Thyroid gland (tissue), 4 donors: Measurements from ENCODE around the gene CDC42BPA. TPM values are rescaled to one million over a fixed set of nuclear protein-coding genes. Genes with fewer than 3 reads are reported as not detected.

Source experiments
- DNase-seq, 2 donors: peaks; one replicate each; pipeline ENCODE4 v3.0.0-alpha.2; 2019
- H3K27ac ChIP-seq, 3 donors: fragments of 200-600 bp; sonication (generic); 1 replicate in 2 of 3; 2 replicates in 1 of 3; pipeline ENCODE4 v1.5.1; 2016 to 2019; ENCODE audit warnings: mild to moderate bottlenecking in 1 of 3, moderate library complexity in 1 of 3
- H3K27me3 ChIP-seq: fragments of 200-600 bp; sonication (generic); one replicate; pipeline ENCODE4 v1.5.1; 2019
- H3K36me3 ChIP-seq, 2 donors: fragments of 200-600 bp; sonication (generic); one replicate each; pipeline ENCODE4 v1.5.1; 2016 to 2019
- H3K4me1 ChIP-seq, 2 donors: fragments of 200-600 bp; sonication (generic); one replicate each; pipeline ENCODE4 v1.5.1; 2017 to 2019
- H3K4me3 ChIP-seq, 3 donors: fragments of 200-600 bp; sonication (generic); replicated peaks in 1 of 3; 1 replicate in 2 of 3; 2 replicates in 1 of 3; pipeline ENCODE4 v1.5.1; 2016; ENCODE audit warnings: mild to moderate bottlenecking in 1 of 3
- H3K9me3 ChIP-seq: fragments of 200-600 bp; sonication (generic); one replicate; pipeline ENCODE4 v1.5.1; 2017
- POLR2A ChIP-seq, 2 donors: fragments of 450-650 bp; IDR thresholded peaks; one replicate each; pipeline ENCODE4 v1.6.1; 2017; ENCODE audit warnings: antibody characterized with exemption in 2 of 2, mild to moderate bottlenecking in 2 of 2, moderate library complexity in 1 of 2
- WGBS, 2 donors: methylation state at CpG; one replicate each; pipeline ENCODE4 v1.1.5; 2017; 5-methylcytosine and 5-hydroxymethylcytosine counted together
- intact Hi-C: fragments of 100-400 bp; cut with DNase I; formaldehyde crosslinking; loops from one replicate; pipeline ENCODE4 v1.15.1; 2023
- total RNA-seq, 4 donors: library from RNA; depleted of rRNA; stranded (reverse); fragments of >200 nt; gene quantifications; one replicate each; pipeline ENCODE4 v1.2.3, GENCODE V29; 2016
- TF ChIP-seq, protein P1 (sequence below), 6 experiments: fragments of 200-600 bp in 3 of 6; fragments of 450-650 bp in 3 of 6; sonication (generic) in 3 of 6; IDR thresholded peaks; one replicate each; pipeline ENCODE4 v1.5.1; 2016 to 2019; ENCODE audit warnings: antibody characterized with exemption in 6 of 6, mild to moderate bottlenecking in 2 of 6, inconsistent platforms in 1 of 6, moderate library complexity in 1 of 6

CDC42BPA gene
- total RNA-seq, 4 donors from 2014 or later, result 25.0 to 50.0 (median 30.5) TPM

DNA sequence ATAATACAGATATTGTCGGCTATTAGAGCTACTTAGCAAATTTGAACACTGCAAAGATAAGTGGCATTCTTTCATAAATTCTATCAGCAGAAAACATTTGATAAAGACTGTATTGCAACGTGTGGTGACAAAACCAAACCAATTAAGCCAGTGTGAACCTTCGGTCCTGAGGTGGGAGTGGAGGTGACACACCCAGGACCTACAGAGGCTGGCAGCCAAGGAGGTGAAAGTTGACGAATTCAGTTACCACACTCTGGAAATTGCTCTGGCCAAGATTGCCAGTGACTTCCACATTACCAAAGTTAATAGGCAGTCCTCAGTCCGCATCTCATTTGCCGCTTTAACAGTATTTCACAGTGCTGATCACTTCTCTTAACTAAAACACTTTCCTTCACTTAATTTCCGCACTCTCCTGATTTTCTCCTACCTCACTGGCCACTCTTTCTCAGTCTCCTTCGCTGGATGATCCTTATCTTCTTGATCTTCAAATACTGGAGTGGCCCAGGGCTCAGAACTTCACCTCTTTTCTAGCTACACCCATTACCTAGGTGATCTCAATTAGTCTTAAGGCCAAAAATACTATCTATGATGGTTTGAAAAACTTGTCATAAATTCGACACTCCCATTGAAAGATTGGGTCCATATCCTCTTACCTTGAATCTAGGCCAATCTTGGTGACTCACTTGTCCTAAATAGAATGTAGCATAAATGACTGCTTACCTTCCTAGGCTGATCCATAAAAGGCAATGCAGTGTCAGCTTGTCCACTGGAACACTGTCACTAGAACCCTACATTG lies 5.1 kb upstream of the CDC42BPA start:
- no peak for DNase-seq
- H3K27ac ChIP-seq, result no peak overlapping the region
- no peaks in the 10 kb centered on the region for H3K9me3 ChIP-seq
- H3K4me3 ChIP-seq, result no peak overlapping the region
- no peaks in the 10 kb centered on the region for H3K27me3 ChIP-seq
- intact Hi-C loops, result no loop called here
- no peaks in the 10 kb centered on the region for H3K4me1 ChIP-seq
- no peaks in the 10 kb centered on the region for H3K36me3 ChIP-seq
- no peak for TF ChIP-seq POLR2A (IDR thresholded peaks at IDR 0.05)
- TF ChIP-seq, protein P1, sequence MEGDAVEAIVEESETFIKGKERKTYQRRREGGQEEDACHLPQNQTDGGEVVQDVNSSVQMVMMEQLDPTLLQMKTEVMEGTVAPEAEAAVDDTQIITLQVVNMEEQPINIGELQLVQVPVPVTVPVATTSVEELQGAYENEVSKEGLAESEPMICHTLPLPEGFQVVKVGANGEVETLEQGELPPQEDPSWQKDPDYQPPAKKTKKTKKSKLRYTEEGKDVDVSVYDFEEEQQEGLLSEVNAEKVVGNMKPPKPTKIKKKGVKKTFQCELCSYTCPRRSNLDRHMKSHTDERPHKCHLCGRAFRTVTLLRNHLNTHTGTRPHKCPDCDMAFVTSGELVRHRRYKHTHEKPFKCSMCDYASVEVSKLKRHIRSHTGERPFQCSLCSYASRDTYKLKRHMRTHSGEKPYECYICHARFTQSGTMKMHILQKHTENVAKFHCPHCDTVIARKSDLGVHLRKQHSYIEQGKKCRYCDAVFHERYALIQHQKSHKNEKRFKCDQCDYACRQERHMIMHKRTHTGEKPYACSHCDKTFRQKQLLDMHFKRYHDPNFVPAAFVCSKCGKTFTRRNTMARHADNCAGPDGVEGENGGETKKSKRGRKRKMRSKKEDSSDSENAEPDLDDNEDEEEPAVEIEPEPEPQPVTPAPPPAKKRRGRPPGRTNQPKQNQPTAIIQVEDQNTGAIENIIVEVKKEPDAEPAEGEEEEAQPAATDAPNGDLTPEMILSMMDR (IDR thresholded peaks at IDR 0.05), result no peak
- WGBS, 2 donors, result 92% methylated on average over 9 of the region's 9 CpGs

DNA sequence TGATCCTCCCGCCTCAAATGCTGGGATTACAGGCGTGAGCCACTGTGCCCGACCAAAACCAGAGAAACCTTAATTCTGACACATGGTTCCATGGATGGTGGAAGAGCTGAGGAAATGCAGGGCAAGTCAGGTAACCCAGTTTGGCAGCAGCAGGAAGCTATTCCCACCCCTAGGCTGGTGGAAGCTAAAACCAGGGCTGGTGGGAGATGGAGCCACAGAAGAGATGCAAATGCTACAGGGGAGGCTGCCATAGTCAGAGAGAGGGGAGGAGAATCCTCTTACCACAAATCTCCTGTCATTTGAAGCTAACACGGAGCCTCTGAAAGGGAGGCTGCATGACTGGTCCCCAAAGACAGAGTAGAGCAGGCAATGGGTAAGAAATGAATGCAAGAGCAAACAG lies 4.1 kb upstream of the CDC42BPA start:
- Histone ChIP-seq H3K27ac (no peak overlapping the region), H3K27me3 (no peaks in the 10 kb centered on the region), H3K4me3 (no peak overlapping the region), H3K4me1 (no peaks in the 10 kb centered on the region), H3K9me3 (no peaks in the 10 kb centered on the region), H3K36me3 (no peaks in the 10 kb centered on the region)
- no peak for TF ChIP-seq POLR2A (IDR thresholded peaks at IDR 0.05)
- TF ChIP-seq, protein P1 (IDR thresholded peaks at IDR 0.05), result no peak
- DNase-seq, result no peak
- intact Hi-C loops, result no loop called here
- 88 to 97% methylated on average over 4 of the region's 4 CpGs for WGBS, 2 donors

DNA sequence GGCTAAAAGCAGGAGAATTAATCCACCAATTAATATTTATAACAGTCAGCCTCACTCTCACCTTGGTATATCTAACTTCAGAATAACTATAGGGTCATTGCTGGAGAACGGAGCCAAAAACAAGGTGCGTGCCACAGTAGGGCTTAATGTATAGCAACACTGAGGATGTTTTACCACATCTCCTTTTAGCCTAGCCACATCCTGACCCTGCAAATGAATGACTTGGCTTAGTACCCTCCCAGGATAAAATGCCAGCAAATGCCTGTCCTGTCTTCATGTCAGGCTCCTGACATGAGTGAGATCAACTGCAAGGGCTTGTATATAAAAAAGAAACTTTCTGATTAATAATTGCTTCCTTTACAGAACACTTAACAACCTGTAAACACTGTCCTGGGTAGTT lies 2.7 kb upstream of the CDC42BPA start:
- no peaks in the 10 kb centered on the region for H3K36me3 ChIP-seq
- H3K27ac ChIP-seq, result no peak overlapping the region
- intact Hi-C loops, result no loop called here
- H3K4me3 ChIP-seq, result no peak overlapping the region
- H3K9me3 ChIP-seq, result no peaks in the 10 kb centered on the region
- peaks cover 0 to 7% of the 10 kb centered on the region in 2 donors for H3K4me1 ChIP-seq
- TF ChIP-seq POLR2A (IDR thresholded peaks at IDR 0.05), result no peak
- TF ChIP-seq, protein P1 (IDR thresholded peaks at IDR 0.05), result no peak
- no peaks in the 10 kb centered on the region for H3K27me3 ChIP-seq
- WGBS, 2 donors, result 88 to 98% methylated on average over 2 of the region's 2 CpGs
- no peak for DNase-seq

DNA sequence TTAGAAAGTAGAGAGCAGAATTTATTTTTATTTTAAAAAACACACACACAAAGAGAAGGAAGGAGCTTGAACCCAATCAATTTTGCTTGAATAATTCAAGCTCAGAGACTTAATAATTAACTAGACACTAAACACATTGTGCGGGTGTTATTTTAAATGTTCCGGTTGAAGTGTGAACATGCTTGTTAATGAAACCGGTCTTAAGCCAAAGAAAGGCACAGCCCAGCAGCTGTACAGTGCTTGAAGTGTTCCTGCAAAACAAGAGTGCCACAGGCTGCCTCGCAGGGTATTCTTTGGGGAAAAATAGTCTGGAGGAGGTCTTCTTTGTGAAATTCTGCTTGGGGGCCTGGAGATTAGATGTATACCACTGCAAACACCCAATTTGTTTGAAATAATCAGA lies 2.2 kb upstream of the CDC42BPA start:
- Histone ChIP-seq H3K27me3 (no peaks in the 10 kb centered on the region), H3K27ac (no peak overlapping the region), H3K36me3 (no peaks in the 10 kb centered on the region), H3K9me3 (no peaks in the 10 kb centered on the region), H3K4me1 (peaks cover 0 to 7% of the 10 kb centered on the region in 2 donors), H3K4me3 (no peak overlapping the region)
- 75 to 78% methylated on average over 4 of the region's 4 CpGs for WGBS, 2 donors
- no peak for TF ChIP-seq POLR2A (IDR thresholded peaks at IDR 0.05)
- TF ChIP-seq, protein P1 (IDR thresholded peaks at IDR 0.05), result no peak
- DNase-seq, result no peak
- intact Hi-C loops, result no loop called here

DNA sequence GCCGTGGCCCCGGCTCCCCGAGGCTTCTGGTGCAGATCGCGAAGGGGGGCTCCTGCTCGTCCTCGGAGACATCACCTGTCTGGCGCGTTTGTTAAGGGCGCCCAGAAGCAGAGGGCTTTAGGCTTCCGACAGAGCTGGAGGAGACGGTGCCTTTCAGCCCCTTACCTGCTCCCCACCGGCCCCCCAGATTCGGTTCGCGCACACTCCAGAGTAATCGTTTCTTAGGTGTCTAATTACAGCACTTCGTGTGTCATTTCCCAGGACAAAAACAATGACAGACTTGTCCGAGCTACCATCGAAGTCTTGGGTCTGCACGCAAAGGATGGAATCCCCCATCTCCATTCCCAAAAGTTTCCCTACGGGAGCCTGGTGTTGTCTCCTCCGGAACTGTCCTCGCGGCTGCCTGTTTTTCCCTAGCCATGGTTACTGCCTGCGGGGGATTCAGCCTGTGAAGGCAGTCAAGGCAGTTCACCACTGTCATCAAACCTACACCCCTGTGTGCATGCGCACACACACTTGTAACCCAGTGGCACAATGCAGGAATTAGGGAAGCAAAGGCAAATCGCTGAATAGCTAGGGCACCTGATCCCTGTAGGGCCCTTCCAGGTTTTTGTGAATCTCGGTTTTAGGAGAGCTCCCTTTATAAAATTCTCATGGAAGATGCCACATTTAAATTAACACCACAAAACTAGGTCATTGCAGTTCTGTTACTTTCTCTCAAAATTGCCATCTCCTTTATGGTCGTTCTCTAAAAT lies 738 bp upstream of the CDC42BPA start:
- no peaks in the 10 kb centered on the region for H3K36me3 ChIP-seq
- peak overlapping the region; percentile 13 to 95 (median 50) for H3K4me3 ChIP-seq
- DNase-seq, result peak; percentile 49 to 54
- no peaks in the 10 kb centered on the region for H3K9me3 ChIP-seq
- 7 to 10% methylated on average over 19 to 26 of the region's 30 CpGs for WGBS, 2 donors
- H3K27me3 ChIP-seq, result no peaks in the 10 kb centered on the region
- peaks cover 0 to 11% of the 10 kb centered on the region in 2 donors for H3K4me1 ChIP-seq
- peak overlapping the region; percentile 91 to 92 (median 91) for H3K27ac ChIP-seq
- TF ChIP-seq POLR2A (IDR thresholded peaks at IDR 0.05), result peak in 1 of 2 donors; percentile 16
- TF ChIP-seq, protein P1 (IDR thresholded peaks at IDR 0.05), result no peak
- intact Hi-C loops, result no loop called here
